WTC11 (cell line): ENCODE measurements around the gene PIN4. TPM values are rescaled to one million over a fixed set of nuclear protein-coding genes. Genes with fewer than 3 reads are reported as not detected.

Experiments used
- ATAC-seq: fragments of 200-7000 bp; cut with Tn5 transposase; 2 replicates; pipeline ENCODE4 v1.10.0; 2021; ENCODE audit warnings: mild to moderate bottlenecking, moderate library complexity
- CTCF ChIA-PET: fragments of 300-600 bp; sonication (Branson Sonifier 250); formaldehyde crosslinking; loops from one replicate; lab custom pipeline; 2021; ENCODE audit warnings: antibody characterized with exemption; lab: Charles Lee
- POLR2A ChIA-PET: fragments of 350-600 bp; sonication (Branson Sonifier 250); formaldehyde crosslinking; loops from one replicate; lab custom pipeline; 2021; ENCODE audit warnings: antibody characterized with exemption; lab: Charles Lee
- DNase-seq: peaks from one replicate; pipeline ENCODE4 v3.0.0; 2021; ENCODE audit warnings: low spot score
- H3K27ac Mint-ChIP-seq: 2 replicates; pipeline ENCODE4 v1.8.0; 2021; ENCODE audit warnings: mixed read lengths
- H3K27me3 Mint-ChIP-seq: 2 replicates; pipeline ENCODE4 v1.8.0; 2021; ENCODE audit warnings: low read depth, mild to moderate bottlenecking, moderate library complexity, mixed read lengths
- H3K36me3 Mint-ChIP-seq: 2 replicates; pipeline ENCODE4 v1.8.0; 2021; ENCODE audit warnings: mixed read lengths
- H3K4me1 Mint-ChIP-seq: 2 replicates; pipeline ENCODE4 v1.8.0; 2022; ENCODE audit warnings: mixed read lengths
- H3K4me3 Mint-ChIP-seq: 2 replicates; pipeline ENCODE4 v1.8.0; 2021; ENCODE audit warnings: mild to moderate bottlenecking, moderate library complexity, mixed read lengths
- H3K9me3 Mint-ChIP-seq: 2 replicates; pipeline ENCODE4 v1.8.0; 2021; ENCODE audit warnings: mixed read lengths
- AFF4 ChIP-seq: sonication (generic); formaldehyde crosslinking; IDR thresholded peaks from 2 replicates; pipeline ENCODE4 v1.8.1; 2023; ENCODE audit warnings: mild to moderate bottlenecking, missing genetic modification reagents, borderline replicate concordance
- FOXP1 ChIP-seq: sonication (generic); formaldehyde crosslinking; IDR thresholded peaks from 2 replicates; pipeline ENCODE4 v1.8.0; 2022; ENCODE audit warnings: missing genetic modification reagents, mild to moderate bottlenecking, moderate library complexity, borderline replicate concordance
- KAT7 ChIP-seq: sonication (generic); formaldehyde crosslinking; IDR thresholded peaks from 2 replicates; pipeline ENCODE4 v1.8.1; 2023; ENCODE audit warnings: missing genetic modification reagents, mild to moderate bottlenecking, borderline replicate concordance
- NFE2L1 ChIP-seq: sonication (generic); formaldehyde crosslinking; IDR thresholded peaks from 2 replicates; pipeline ENCODE4 v1.8.1; 2023; ENCODE audit warnings: missing genetic modification reagents
- PRRX2 ChIP-seq: fragments of 250-450 bp; sonication (Bioruptor Pico); IDR thresholded peaks from 2 replicates; pipeline ENCODE4 v1.8.0; 2021; ENCODE audit warnings: mild to moderate bottlenecking
- SMAD3 ChIP-seq: sonication (generic); formaldehyde crosslinking; IDR thresholded peaks from 2 replicates; pipeline ENCODE4 v1.8.0; 2022; ENCODE audit warnings: missing genetic modification reagents, mild to moderate bottlenecking, borderline replicate concordance
- SP1 ChIP-seq: sonication (generic); formaldehyde crosslinking; conservative IDR thresholded peaks from 2 replicates; pipeline ENCODE4 v1.8.1; 2022; ENCODE audit warnings: missing genetic modification reagents
- TEAD4 ChIP-seq: sonication (generic); formaldehyde crosslinking; IDR thresholded peaks from 2 replicates; pipeline ENCODE4 v1.8.0; 2022; ENCODE audit warnings: mild to moderate bottlenecking, missing genetic modification reagents
- ZBTB43 ChIP-seq: sonication (generic); formaldehyde crosslinking; IDR thresholded peaks from 2 replicates; pipeline ENCODE4 v1.8.1; 2023; ENCODE audit warnings: mild to moderate bottlenecking, missing genetic modification reagents
- ZNF263 ChIP-seq: sonication (generic); formaldehyde crosslinking; IDR thresholded peaks from 2 replicates; pipeline ENCODE4 v1.8.1; 2022; ENCODE audit warnings: low read depth, mild to moderate bottlenecking, moderate library complexity, missing genetic modification reagents
- ZNF281 ChIP-seq: sonication (generic); formaldehyde crosslinking; IDR thresholded peaks from 2 replicates; pipeline ENCODE4 v1.8.0; 2023; ENCODE audit warnings: mild to moderate bottlenecking, missing genetic modification reagents
- total RNA-seq: library from RNA; stranded (reverse); gene quantifications from 3 replicates; pipeline ENCODE4 v1.2.3, GENCODE V29; 2021
- TF ChIP-seq, protein P1 (sequence below): sonication (generic); formaldehyde crosslinking; IDR thresholded peaks from 2 replicates; pipeline ENCODE4 v1.8.0; 2022; ENCODE audit warnings: missing genetic modification reagents
- TF ChIP-seq, protein P2 (sequence below): sonication (generic); formaldehyde crosslinking; IDR thresholded peaks from 2 replicates; pipeline ENCODE4 v1.8.1; 2022; ENCODE audit warnings: mild to moderate bottlenecking, moderate library complexity, missing genetic modification reagents
- TF ChIP-seq, protein P3 (sequence below): sonication (generic); formaldehyde crosslinking; IDR thresholded peaks from 2 replicates; pipeline ENCODE4 v1.8.1; 2022; ENCODE audit warnings: missing genetic modification reagents, borderline replicate concordance
- TF ChIP-seq, protein P4 (sequence below): fragments of 250-450 bp; sonication (Bioruptor Pico); IDR thresholded peaks from 2 replicates; pipeline ENCODE4 v1.9.0; 2021; ENCODE audit warnings: mild to moderate bottlenecking
- TF ChIP-seq, protein P5 (sequence below): sonication (generic); formaldehyde crosslinking; IDR thresholded peaks from 2 replicates; pipeline ENCODE4 v1.8.0; 2022; ENCODE audit warnings: mild to moderate bottlenecking, missing genetic modification reagents

The PIN4 gene
- total RNA-seq, 1 experiment from 2014 or later, result 9.3 TPM

GRCh38 chrX:72238183-72238582, 56.6 kb downstream of the PIN4 start:
- Mint-ChIP-seq H3K27ac (peak overlapping the region; percentile 68; the same call in 1 of the 2 replicates), H3K4me1 (0 out of 2 replicates have a peak, but pooled peaks cover 2% of the 10 kb centered on the region), H3K4me3 (peak overlapping the region; percentile 85), H3K36me3 (peaks cover 25% of the 10 kb centered on the region)
- no peak for DNase-seq
- ATAC-seq, result no peak
- CTCF ChIA-PET, result interaction anchor here (0.8 to 1.4 kb wide), 6 partner anchors 39 to 327 kb away, joined by 3 to 6 read pairs (median 4); partner anchors contain the start of genes NHSL2, RPS4X and RTL5
- TF ChIP-seq SMAD3 (CRISPR knock-in tag) (no peak), ZBTB43 (CRISPR knock-in tag) (no peak), AFF4 (CRISPR knock-in tag) (no peak), TEAD4 (CRISPR knock-in tag) (no peak), NFE2L1 (CRISPR knock-in tag) (no peak)
- TF ChIP-seq, protein P1, sequence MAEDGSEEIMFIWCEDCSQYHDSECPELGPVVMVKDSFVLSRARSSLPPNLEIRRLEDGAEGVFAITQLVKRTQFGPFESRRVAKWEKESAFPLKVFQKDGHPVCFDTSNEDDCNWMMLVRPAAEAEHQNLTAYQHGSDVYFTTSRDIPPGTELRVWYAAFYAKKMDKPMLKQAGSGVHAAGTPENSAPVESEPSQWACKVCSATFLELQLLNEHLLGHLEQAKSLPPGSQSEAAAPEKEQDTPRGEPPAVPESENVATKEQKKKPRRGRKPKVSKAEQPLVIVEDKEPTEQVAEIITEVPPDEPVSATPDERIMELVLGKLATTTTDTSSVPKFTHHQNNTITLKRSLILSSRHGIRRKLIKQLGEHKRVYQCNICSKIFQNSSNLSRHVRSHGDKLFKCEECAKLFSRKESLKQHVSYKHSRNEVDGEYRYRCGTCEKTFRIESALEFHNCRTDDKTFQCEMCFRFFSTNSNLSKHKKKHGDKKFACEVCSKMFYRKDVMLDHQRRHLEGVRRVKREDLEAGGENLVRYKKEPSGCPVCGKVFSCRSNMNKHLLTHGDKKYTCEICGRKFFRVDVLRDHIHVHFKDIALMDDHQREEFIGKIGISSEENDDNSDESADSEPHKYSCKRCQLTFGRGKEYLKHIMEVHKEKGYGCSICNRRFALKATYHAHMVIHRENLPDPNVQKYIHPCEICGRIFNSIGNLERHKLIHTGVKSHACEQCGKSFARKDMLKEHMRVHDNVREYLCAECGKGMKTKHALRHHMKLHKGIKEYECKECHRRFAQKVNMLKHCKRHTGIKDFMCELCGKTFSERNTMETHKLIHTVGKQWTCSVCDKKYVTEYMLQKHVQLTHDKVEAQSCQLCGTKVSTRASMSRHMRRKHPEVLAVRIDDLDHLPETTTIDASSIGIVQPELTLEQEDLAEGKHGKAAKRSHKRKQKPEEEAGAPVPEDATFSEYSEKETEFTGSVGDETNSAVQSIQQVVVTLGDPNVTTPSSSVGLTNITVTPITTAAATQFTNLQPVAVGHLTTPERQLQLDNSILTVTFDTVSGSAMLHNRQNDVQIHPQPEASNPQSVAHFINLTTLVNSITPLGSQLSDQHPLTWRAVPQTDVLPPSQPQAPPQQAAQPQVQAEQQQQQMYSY (CRISPR knock-in tag), result no peak
- TF ChIP-seq, all 79 proteins: peak for 0
- peaks cover 6% of the 10 kb centered on the region for H3K9me3 Mint-ChIP-seq
- POLR2A ChIA-PET, result interaction anchor here (0.6 to 1.3 kb wide), 5 partner anchors 9 to 69 kb away, joined by 3 to 9 read pairs (median 3); partner anchors contain the start of gene PIN4
- no peaks in the 10 kb centered on the region for H3K27me3 Mint-ChIP-seq

GRCh38 chrX:72238721-72239475, 57.3 kb downstream of the PIN4 start, which contains the start of gene ERCC6L:
ERCC6L (minus strand) TSS chrX:72239027; CDS start chrX:72238911, 116 bp downstream.
- H3K36me3 Mint-ChIP-seq, result peaks cover 24% of the 10 kb centered on the region
- DNase-seq, result peak; percentile 87
- ChIA-PET POLR2A (interaction anchor here (0.6 to 1.3 kb wide), 5 partner anchors 10 to 69 kb away, joined by 3 to 9 read pairs (median 3); partner anchors contain the start of gene PIN4), CTCF (interaction anchor here (0.8 to 1.4 kb wide), 7 partner anchors 21 to 328 kb away, joined by 3 to 6 read pairs (median 3); partner anchors contain the start of genes NHSL2, RPS4X and RTL5)
- H3K4me1 Mint-ChIP-seq, result 0 out of 2 replicates have a peak, but pooled peaks cover 2% of the 10 kb centered on the region
- peak within 1 kb of the TSS; percentile 90 for H3K27ac Mint-ChIP-seq
- peak; percentile 91 for ATAC-seq
- H3K9me3 Mint-ChIP-seq, result peaks cover 6% of the 10 kb centered on the region; the same call in 1 of the 2 replicates
- H3K27me3 Mint-ChIP-seq, result no peaks in the 10 kb centered on the region
- peak within 1 kb of the TSS; percentile 85 for H3K4me3 Mint-ChIP-seq
- no peak for TF ChIP-seq ZNF281 (CRISPR knock-in tag)
- TF ChIP-seq, protein P2, sequence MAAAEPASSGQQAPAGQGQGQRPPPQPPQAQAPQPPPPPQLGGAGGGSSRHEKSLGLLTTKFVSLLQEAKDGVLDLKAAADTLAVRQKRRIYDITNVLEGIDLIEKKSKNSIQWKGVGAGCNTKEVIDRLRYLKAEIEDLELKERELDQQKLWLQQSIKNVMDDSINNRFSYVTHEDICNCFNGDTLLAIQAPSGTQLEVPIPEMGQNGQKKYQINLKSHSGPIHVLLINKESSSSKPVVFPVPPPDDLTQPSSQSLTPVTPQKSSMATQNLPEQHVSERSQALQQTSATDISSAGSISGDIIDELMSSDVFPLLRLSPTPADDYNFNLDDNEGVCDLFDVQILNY (CRISPR knock-in tag), result 0 out of 2 replicates have a peak, but pooled peaks have one; percentile 25
- no peak for TF ChIP-seq KAT7
- TF ChIP-seq, protein P3, sequence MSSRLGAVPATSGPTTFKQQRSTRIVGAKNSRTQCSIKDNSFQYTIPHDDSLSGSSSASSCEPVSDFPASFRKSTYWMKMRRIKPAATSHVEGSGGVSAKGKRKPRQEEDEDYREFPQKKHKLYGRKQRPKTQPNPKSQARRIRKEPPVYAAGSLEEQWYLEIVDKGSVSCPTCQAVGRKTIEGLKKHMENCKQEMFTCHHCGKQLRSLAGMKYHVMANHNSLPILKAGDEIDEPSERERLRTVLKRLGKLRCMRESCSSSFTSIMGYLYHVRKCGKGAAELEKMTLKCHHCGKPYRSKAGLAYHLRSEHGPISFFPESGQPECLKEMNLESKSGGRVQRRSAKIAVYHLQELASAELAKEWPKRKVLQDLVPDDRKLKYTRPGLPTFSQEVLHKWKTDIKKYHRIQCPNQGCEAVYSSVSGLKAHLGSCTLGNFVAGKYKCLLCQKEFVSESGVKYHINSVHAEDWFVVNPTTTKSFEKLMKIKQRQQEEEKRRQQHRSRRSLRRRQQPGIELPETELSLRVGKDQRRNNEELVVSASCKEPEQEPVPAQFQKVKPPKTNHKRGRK (CRISPR knock-in tag), result no peak
- peak; percentile 77 for TF ChIP-seq SP1 (CRISPR knock-in tag)
- TF ChIP-seq, protein P4, sequence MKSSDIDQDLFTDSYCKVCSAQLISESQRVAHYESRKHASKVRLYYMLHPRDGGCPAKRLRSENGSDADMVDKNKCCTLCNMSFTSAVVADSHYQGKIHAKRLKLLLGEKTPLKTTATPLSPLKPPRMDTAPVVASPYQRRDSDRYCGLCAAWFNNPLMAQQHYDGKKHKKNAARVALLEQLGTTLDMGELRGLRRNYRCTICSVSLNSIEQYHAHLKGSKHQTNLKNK (CRISPR knock-in tag), result no peak
- TF ChIP-seq, protein P5, sequence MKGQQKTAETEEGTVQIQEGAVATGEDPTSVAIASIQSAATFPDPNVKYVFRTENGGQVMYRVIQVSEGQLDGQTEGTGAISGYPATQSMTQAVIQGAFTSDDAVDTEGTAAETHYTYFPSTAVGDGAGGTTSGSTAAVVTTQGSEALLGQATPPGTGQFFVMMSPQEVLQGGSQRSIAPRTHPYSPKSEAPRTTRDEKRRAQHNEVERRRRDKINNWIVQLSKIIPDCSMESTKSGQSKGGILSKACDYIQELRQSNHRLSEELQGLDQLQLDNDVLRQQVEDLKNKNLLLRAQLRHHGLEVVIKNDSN, result 0 out of 2 replicates have a peak, but pooled peaks have one; percentile 54
- TF ChIP-seq PRRX2 (CRISPR knock-in tag), result no peak
- peak; percentile 85 for TF ChIP-seq FOXP1
- no peak for TF ChIP-seq ZNF263 (CRISPR knock-in tag)
- peak; percentile 81 for TF ChIP-seq NFE2L1 (CRISPR knock-in tag)
